Muscle of arm (tissue), 12 donors: ENCODE results near the gene MTHFSD. TPM values are rescaled to one million over a fixed set of nuclear protein-coding genes. Genes with fewer than 3 reads are reported as not detected.

ENCODE experiments used
- DNase-seq: peaks from one replicate; pipeline ENCODE4 v3.0.0-alpha.2; 2013
- polyA plus RNA-seq, 12 donors: library from polyadenylated mRNA; unstranded; fragments of 120-200 nt; gene quantifications; one replicate each; pipeline ENCODE4 v1.2.1, GENCODE V29; 2013; ENCODE audit not compliant: insufficient read length in 12 of 12

The MTHFSD gene
- polyA plus RNA-seq, 12 donors = 11.1 to 21.2 (median 13.1) TPM; not detected in 2

- DNase-seq = no peak
Observed at GRCh38 chr16:86555704-86556075, 655 bp upstream of the MTHFSD start.

DNA sequence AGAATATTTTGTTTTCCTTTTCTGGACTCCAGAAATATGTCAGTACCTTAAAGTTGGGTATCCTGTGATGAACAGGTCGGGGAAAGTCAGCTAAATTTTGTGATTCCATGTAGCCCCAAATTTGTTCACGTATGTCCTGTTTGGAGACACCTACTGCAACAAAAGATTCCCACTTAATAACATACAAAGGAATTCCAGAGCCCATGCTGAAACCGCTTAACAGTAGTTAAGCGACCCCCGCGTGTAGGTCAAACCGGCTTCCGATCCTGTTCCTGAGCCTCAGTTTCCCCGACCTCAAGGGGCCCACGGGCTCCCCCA lies 477 bp downstream of the MTHFSD start:
- DNase-seq = no peak

GRCh38 chr16:86553356-86553755 lies 1.7 kb downstream of the MTHFSD start:
- DNase-seq = no peak

GRCh38 chr16:86550281-86550680 lies 4.8 kb downstream of the MTHFSD start:
- no peak for DNase-seq

GRCh38 chr16:86549893-86550190 lies 5.2 kb downstream of the MTHFSD start:
- DNase-seq = no peak

GRCh38 chr16:86549076-86549892 lies 5.8 kb downstream of the MTHFSD start:
- DNase-seq = no peak

DNA sequence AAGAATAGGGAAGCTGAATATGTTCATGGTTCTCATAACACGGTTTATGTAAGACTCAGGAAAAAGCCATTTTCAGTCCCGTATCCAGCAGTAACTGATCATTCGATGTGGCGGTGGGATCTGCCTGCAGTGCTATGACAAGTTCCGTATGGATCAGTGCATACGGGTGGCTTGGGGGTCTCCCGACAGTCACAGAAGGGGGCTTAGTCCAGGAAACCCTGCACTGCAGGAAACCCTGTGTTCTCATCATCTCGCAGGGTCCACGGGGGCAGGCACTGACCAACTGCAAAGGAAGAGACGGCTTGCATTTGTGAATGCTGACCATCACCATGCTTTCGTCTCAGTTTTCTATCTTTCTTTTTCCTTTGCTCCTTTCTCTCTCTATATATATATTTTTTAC lies 7.7 kb downstream of the MTHFSD start:
- no peak for DNase-seq

GRCh38 chr16:86546638-86547013 lies 8.4 kb downstream of the MTHFSD start:
- no peak for DNase-seq

- DNase-seq = no peak
Observed at GRCh38 chr16:86545954-86546637, 8.9 kb downstream of the MTHFSD start.

DNA sequence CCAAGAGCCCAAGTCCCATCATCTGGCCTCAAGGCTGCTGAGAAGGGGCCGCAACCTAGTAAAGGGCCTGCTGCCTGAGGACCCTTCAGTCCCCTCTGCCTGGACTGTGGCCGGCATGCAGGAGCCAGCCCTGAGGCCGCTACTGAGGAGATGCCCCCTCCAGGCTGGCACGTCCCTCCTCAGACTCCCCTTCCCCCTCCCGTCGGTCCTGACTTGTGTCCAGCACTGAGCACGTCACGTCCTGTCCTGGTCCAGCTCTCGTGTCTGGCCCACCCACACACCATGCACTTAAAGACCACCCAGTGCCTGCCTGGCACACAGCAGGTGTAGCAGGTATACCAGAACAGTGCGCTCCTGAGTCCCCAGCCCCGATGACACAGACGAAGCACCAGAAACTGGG lies 9.6 kb downstream of the MTHFSD start:
- DNase-seq = no peak

DNA sequence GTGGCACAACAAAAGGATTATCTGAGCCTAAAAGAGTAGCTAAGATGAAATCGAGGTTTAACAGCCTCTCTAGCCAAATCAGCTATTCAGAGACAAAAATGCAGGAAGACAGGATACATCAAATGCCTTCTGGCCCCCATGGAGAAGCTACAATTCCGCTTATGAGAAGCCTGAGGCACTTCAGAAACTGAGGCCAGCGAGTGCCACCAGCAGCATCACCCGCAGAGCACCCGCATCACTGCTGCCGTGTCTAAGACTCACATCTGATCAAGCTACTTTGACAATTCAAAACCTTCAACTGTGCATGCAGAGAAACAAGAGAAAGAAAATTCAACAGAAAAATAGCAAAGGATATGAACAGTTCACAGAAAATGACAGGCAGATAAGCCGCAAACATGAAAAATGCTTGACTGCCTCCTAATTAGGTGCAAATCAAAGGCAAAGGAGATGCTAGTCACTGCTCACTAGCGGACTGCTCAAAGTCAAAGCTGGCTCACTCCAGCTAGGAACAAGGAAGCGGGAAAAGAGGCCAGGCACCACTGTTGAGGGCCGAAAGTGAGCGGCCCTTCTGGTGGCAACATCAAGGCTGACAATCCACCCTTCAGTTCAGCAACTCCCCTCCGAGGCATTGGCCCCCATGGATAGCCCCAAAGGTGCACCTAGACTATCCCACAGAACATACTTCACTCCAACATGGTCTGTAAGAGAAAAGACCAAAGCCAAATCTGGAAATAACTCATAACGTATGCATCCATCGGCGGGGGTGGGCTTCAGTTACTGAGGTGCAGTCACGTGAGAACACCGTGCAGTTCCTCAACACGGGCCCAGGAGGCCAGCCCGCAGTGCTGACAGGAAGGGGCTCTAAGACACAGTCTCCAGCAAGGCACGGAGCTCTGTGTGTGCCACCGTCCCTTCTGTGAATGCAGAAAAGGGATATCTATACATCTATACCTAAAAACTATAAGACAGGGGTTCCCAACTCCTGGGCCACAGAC lies 12.0 kb downstream of the MTHFSD start:
- no peak for DNase-seq

- no peak for DNase-seq
Observed at GRCh38 chr16:86541560-86541959, 13.5 kb downstream of the MTHFSD start.

DNA sequence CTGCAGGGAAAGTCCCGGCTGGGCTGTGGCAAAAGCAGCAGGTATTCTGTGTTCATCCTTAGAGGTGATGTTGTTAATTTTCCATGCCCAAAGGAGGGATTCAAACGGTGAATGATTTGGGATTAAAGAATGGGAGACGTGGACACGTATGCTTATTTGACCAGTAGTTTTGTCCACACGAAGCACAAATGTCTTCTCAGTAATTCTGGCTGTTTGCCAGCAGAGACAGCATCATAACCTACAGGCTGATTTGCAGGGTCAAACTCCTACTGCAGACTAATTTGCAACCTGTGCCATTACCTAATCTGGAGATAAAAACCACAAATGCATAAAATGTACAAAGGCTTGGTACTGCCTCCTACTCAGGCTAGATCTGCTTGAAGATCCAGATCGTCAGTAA lies 14.1 kb downstream of the MTHFSD start:
- DNase-seq = no peak

DNA sequence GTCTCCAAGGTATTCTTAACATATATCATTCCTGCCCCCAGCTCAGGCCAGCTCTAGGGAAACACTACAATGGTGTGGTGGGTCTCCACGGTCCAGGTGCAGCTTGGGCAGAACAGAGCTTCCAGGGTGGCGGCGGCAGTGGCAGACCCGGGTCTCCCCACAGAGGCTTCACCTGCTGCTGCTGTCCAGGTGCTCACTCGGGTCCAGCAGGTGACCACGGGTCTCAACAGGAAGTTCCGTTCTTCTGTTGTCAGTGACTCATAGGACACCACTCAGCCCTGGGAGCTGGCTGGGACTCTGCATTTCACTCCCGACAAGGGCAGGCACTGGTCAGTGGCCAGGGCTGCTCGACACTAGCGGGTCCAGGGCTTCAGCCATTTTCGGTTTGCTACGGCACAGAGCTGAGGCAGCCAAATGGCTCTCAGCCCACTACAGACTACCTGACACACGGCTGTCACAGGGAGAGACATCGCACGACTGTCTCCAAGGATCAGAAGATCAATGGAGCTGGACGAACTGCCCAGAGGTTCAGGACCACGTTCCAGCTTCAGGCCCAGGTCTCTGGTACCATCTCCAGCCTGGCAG lies 16.7 kb downstream of the MTHFSD start:
- DNase-seq = no peak

- no peak for DNase-seq
Observed at GRCh38 chr16:86537486-86537885, 17.5 kb downstream of the MTHFSD start.

DNA sequence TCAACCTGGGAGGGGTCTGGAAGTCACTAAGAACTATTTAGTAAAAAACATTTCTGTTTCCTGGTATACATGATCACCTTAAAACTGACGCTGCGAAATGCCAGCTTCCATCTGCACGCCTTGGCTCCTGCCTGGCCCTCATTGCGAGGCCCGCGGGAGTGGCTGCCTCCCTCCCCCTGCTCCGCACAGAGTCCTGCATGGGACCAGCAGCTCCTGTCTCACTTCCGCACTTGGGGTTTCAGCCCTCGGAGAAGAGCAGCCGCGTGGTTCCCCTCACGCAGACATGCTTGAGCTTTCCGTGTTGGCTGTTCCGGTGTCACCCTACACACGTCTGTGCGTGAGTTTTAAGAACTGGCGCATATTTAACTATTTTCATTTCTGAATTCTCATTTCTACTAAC lies 18.4 kb downstream of the MTHFSD start:
- DNase-seq = no peak

DNA sequence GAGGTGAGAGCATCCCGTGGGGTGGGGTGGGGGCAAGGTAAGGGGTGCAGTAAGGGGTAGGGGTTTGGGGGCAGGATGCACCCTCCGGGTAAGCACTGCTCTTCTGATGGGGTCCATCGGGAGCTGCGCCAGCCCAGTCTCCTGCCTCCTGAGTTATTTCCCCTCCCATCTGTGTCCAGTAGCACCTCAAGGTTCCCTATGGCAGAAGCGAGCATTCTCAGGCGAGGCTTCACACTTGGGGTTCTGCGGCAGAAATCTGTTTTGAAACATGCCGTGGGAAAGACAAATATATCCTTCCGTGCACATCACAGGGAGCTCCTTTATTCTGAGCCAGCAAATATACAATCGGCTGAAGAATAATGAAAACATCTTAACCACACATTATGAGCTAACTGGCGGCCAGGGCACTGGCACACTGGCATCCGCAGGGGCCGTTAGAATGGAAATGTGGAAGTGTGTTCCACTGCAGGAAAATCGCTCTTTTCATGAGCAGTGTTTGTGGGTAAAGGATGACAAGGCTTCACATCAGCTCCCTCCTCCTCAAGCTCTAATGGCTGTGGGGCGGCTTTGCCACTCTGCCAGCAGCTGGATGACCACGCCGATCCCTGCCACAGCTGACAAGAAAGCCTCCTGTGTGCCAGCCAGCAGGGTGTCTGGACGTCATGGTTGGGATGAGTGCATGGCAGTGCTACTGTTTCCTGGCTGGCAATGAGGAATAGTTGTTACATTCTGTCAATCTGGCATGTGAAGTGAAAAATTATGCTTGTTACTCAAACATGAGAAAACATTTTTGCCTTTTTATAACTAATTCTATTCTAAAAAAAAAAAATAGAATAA lies 20.0 kb downstream of the MTHFSD start:
- DNase-seq = no peak

DNA sequence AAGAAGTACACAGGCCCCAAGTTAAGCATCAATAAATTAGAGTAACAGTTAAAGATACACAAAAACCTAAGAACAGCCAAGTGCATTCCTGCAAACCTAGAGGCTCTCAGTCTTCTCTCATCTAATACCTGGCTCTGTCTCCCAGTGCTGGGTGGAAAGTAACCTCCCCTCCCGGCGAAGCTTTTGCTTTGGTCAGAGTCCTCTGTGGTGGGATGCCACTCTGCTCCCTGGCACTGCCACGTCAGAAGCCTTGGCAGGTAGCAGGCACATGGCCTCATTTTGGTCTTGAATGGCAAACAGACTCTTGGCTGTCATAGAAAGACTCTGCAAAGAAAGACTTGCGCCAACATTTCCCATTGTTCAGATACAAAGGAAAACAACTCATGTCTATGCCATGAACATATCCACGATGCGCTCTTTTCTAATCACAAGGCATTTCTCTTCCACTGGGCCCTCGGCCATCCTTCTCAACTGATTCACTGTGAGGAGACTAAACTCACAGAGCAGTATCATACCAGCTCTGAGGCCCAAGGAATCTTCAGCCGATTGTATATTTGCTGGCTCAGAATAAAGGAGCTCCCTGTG lies 21.2 kb downstream of the MTHFSD start:
- DNase-seq = no peak

- DNase-seq = no peak
Observed at GRCh38 chr16:86533076-86533475, 22.0 kb downstream of the MTHFSD start.

- no peak for DNase-seq
Observed at GRCh38 chr16:86532526-86532815, 22.6 kb downstream of the MTHFSD start.
